Esophagus squamous epithelium (tissue), 4 donors: Measurements from ENCODE around the gene HS6ST2.

Experiments
- CTCF ChIP-seq, 6 experiments: fragments of 450-650 bp in 4 of 6; fragments of 200-600 bp in 2 of 6; sonication (generic) in 2 of 6; IDR thresholded peaks; one replicate each; pipeline ENCODE4 v1.5.1; 2016 to 2019; ENCODE audit warnings: antibody characterized with exemption in 6 of 6, mild to moderate bottlenecking in 4 of 6, moderate library complexity in 4 of 6
- POLR2A ChIP-seq, 4 donors: fragments of 450-650 bp; IDR thresholded peaks; one replicate each; pipeline ENCODE4 v1.6.1; 2017; ENCODE audit warnings: antibody characterized with exemption in 4 of 4, mild to moderate bottlenecking in 4 of 4, moderate library complexity in 3 of 4

GRCh38 chrX:132609362-132609848 is 349.0 kb downstream of the HS6ST2 start:
- TF ChIP-seq CTCF (IDR thresholded peaks at IDR 0.05) (no peak), POLR2A (IDR thresholded peaks at IDR 0.05) (no peak)
